ENCODE measurements around the gene SLC39A1. TPM values are rescaled to one million over a fixed set of nuclear protein-coding genes. Genes with fewer than 3 reads are reported as not detected.
A peak's percentile ranks its signal among the peaks of the same experiment; 100 is the strongest.

Gene SLC39A1
- total and polyA plus RNA-seq, 9 of the 15 experiments (the other 6 are each of a cell fraction or from before 2014, with no cell fraction given) = 9.9 to 81.1 (median 62.7) TPM

DNA sequence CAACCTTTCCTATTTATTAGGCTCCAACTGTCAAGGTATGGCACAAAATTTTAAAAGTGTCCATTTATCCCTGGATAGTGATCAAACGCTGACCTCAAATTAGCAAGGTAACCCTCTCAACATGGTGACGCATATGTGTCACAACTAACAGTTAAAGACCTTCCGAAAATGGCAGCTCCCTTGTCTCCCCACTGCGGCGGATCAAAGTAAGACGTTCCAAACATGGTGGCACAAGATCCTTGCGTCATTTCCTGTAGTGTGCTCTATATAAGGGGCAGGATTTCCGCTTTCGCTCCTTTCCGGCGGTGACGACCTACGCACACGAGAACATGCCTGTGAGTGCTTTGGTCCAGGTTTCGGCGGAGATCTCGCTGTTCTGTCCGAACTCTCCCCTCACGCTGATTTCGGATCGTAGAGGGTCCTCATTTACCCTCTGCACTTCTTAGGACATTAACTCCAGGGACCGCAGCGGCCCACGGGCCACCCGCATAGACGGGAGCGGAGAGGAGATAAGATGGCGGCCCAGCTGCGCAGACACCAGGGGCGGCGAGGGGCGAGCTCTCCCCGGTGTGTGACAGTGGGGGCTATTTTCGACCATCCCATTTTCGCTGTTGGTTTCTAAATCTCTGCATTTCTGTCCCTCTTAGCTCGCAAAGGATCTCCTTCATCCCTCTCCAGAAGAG, 27.3 kb upstream of the SLC39A1 start, which contains the start of gene RPS27 (continued):
- TF ChIP-seq, protein P1, sequence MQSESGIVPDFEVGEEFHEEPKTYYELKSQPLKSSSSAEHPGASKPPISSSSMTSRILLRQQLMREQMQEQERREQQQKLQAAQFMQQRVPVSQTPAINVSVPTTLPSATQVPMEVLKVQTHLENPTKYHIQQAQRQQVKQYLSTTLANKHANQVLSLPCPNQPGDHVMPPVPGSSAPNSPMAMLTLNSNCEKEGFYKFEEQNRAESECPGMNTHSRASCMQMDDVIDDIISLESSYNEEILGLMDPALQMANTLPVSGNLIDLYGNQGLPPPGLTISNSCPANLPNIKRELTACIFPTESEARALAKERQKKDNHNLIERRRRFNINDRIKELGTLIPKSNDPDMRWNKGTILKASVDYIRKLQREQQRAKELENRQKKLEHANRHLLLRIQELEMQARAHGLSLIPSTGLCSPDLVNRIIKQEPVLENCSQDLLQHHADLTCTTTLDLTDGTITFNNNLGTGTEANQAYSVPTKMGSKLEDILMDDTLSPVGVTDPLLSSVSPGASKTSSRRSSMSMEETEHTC (IDR thresholded peaks at IDR 0.05) = no peak
- TF ChIP-seq, protein P2, sequence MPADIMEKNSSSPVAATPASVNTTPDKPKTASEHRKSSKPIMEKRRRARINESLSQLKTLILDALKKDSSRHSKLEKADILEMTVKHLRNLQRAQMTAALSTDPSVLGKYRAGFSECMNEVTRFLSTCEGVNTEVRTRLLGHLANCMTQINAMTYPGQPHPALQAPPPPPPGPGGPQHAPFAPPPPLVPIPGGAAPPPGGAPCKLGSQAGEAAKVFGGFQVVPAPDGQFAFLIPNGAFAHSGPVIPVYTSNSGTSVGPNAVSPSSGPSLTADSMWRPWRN (IDR thresholded peaks at IDR 0.05; ENCODE audit: low read depth) = no peak
- TF ChIP-seq HEY1 (CRISPR knock-in tag; IDR thresholded peaks at IDR 0.05; ENCODE audit: borderline replicate concordance) (no peak), ZFX (CRISPR knock-in tag; IDR thresholded peaks at IDR 0.05) (peak; percentile 93), CBX3 (IDR thresholded peaks at IDR 0.05; ENCODE audit: borderline replicate concordance in 1 of 2, low read length in 2 of 2) (peak in 1 of 2 experiments; percentile 80; a peak in 1 of 3 replicates), MLLT1 (IDR thresholded peaks at IDR 0.05) (peak; percentile 87 to 90)
- TF ChIP-seq, protein P3, sequence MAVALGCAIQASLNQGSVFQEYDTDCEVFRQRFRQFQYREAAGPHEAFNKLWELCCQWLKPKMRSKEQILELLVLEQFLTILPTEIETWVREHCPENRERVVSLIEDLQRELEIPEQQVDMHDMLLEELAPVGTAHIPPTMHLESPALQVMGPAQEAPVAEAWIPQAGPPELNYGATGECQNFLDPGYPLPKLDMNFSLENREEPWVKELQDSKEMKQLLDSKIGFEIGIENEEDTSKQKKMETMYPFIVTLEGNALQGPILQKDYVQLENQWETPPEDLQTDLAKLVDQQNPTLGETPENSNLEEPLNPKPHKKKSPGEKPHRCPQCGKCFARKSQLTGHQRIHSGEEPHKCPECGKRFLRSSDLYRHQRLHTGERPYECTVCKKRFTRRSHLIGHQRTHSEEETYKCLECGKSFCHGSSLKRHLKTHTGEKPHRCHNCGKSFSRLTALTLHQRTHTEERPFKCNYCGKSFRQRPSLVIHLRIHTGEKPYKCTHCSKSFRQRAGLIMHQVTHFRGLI (CRISPR knock-in tag; IDR thresholded peaks at IDR 0.05) = no peak
- TF ChIP-seq, protein P4, sequence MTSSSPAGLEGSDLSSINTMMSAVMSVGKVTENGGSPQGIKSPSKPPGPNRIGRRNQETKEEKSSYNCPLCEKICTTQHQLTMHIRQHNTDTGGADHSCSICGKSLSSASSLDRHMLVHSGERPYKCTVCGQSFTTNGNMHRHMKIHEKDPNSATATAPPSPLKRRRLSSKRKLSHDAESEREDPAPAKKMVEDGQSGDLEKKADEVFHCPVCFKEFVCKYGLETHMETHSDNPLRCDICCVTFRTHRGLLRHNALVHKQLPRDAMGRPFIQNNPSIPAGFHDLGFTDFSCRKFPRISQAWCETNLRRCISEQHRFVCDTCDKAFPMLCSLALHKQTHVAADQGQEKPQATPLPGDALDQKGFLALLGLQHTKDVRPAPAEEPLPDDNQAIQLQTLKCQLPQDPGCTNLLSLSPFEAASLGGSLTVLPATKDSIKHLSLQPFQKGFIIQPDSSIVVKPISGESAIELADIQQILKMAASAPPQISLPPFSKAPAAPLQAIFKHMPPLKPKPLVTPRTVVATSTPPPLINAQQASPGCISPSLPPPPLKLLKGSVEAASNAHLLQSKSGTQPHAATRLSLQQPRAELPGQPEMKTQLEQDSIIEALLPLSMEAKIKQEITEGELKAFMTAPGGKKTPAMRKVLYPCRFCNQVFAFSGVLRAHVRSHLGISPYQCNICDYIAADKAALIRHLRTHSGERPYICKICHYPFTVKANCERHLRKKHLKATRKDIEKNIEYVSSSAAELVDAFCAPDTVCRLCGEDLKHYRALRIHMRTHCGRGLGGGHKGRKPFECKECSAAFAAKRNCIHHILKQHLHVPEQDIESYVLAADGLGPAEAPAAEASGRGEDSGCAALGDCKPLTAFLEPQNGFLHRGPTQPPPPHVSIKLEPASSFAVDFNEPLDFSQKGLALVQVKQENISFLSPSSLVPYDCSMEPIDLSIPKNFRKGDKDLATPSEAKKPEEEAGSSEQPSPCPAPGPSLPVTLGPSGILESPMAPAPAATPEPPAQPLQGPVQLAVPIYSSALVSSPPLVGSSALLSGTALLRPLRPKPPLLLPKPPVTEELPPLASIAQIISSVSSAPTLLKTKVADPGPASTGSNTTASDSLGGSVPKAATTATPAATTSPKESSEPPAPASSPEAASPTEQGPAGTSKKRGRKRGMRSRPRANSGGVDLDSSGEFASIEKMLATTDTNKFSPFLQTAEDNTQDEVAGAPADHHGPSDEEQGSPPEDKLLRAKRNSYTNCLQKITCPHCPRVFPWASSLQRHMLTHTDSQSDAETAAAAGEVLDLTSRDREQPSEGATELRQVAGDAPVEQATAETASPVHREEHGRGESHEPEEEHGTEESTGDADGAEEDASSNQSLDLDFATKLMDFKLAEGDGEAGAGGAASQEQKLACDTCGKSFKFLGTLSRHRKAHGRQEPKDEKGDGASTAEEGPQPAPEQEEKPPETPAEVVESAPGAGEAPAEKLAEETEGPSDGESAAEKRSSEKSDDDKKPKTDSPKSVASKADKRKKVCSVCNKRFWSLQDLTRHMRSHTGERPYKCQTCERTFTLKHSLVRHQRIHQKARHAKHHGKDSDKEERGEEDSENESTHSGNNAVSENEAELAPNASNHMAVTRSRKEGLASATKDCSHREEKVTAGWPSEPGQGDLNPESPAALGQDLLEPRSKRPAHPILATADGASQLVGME (CRISPR knock-in tag; IDR thresholded peaks at IDR 0.05) = no peak
- TF ChIP-seq, protein P5, sequence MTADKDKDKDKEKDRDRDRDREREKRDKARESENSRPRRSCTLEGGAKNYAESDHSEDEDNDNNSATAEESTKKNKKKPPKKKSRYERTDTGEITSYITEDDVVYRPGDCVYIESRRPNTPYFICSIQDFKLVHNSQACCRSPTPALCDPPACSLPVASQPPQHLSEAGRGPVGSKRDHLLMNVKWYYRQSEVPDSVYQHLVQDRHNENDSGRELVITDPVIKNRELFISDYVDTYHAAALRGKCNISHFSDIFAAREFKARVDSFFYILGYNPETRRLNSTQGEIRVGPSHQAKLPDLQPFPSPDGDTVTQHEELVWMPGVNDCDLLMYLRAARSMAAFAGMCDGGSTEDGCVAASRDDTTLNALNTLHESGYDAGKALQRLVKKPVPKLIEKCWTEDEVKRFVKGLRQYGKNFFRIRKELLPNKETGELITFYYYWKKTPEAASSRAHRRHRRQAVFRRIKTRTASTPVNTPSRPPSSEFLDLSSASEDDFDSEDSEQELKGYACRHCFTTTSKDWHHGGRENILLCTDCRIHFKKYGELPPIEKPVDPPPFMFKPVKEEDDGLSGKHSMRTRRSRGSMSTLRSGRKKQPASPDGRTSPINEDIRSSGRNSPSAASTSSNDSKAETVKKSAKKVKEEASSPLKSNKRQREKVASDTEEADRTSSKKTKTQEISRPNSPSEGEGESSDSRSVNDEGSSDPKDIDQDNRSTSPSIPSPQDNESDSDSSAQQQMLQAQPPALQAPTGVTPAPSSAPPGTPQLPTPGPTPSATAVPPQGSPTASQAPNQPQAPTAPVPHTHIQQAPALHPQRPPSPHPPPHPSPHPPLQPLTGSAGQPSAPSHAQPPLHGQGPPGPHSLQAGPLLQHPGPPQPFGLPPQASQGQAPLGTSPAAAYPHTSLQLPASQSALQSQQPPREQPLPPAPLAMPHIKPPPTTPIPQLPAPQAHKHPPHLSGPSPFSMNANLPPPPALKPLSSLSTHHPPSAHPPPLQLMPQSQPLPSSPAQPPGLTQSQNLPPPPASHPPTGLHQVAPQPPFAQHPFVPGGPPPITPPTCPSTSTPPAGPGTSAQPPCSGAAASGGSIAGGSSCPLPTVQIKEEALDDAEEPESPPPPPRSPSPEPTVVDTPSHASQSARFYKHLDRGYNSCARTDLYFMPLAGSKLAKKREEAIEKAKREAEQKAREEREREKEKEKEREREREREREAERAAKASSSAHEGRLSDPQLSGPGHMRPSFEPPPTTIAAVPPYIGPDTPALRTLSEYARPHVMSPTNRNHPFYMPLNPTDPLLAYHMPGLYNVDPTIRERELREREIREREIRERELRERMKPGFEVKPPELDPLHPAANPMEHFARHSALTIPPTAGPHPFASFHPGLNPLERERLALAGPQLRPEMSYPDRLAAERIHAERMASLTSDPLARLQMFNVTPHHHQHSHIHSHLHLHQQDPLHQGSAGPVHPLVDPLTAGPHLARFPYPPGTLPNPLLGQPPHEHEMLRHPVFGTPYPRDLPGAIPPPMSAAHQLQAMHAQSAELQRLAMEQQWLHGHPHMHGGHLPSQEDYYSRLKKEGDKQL (CRISPR knock-in tag; IDR thresholded peaks at IDR 0.05; ENCODE audit: borderline replicate concordance) = no peak
